ENCODE data around the gene GPR85.

DNA sequence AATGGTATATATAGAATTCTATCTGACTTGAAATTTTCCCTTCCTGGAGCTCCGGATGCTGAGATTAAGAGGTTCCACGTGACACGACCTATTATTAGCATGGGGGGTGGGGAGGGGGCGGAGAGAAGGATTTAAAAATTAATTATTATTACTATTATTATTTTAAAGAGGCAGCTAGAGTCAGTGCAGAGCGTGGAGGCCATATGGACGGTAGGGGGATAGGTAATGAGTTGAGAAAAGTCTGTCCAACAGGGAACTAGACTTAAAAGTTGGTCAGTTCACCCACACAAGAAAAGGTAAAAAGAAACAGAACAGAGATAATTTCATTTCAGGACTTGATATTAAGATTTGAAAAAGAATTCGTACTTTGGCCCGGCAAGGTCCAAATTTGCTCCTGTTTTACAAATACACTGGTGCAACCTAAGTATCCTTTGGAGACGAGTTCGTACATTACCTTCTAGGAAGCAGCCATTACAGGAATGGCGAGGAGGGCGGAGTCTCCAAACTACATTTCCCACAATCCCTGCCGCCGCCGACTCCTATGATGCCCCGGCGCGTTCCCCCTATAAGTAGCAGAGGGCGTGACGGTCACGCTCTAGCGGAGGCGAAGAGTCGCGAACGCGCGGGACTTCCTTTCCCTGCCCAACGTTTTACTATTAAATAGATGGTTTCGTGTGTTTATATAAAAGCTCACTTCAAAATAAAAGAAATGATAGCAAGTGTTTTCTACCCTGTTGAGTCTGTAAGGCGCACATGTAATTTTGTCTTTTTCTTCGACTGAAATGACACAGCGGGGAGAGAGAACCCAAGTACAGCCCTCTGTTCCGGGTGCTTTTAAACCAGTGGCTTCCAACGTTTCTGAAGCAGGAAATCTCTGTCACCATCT lies 31.7 kb upstream of the GPR85 start, which contains the start of gene SMIM30:
- TF ChIP-seq NFIC (IDR thresholded peaks at IDR 0.05) (no peak), EP300 (IDR thresholded peaks at IDR 0.05; ENCODE audit: borderline replicate concordance) (no peak), CEBPB (IDR thresholded peaks at IDR 0.05) (no peak), REST (IDR thresholded peaks at IDR 0.05; ENCODE audit: low read depth) (no peak), EGR1 (IDR thresholded peaks at IDR 0.05) (peak; percentile 36; the same call in 1 of the 2 replicates), TCF12 (IDR thresholded peaks at IDR 0.05; ENCODE audit: low read depth) (peak; percentile 34; the same call in 1 of the 2 replicates)

Measured in Ishikawa (cell line).